Gastrocnemius medialis (tissue), 4 donors: ENCODE results near the gene KRTAP27-1. TPM values are rescaled to one million over a fixed set of nuclear protein-coding genes. Genes with fewer than 3 reads are reported as not detected.

ENCODE experiments used
- ATAC-seq, 2 donors: fragments of 150-250 bp; one replicate each; pipeline ENCODE4 v1.9.1; 2016
- DNase-seq, 2 donors: peaks; one replicate each; pipeline ENCODE4 v3.0.0-alpha.2; 2019
- H3K27ac ChIP-seq, 4 donors: fragments of 200-600 bp; sonication (generic); 1 replicate in 1 of 4; 2 replicates in 3 of 4; pipeline ENCODE4 v1.5.1; 2016 to 2018; ENCODE audit warnings: mild to moderate bottlenecking in 2 of 4, moderate library complexity in 1 of 4
- H3K27me3 ChIP-seq, 3 donors: fragments of 200-600 bp; sonication (generic) in 2 of 3; 1 replicate in 1 of 3; 2 replicates in 2 of 3; pipeline versions ENCODE4 v1.5.1 to v1.6.0; 2016 to 2019; ENCODE audit warnings: mild to moderate bottlenecking in 1 of 3, moderate library complexity in 1 of 3
- H3K36me3 ChIP-seq, 2 donors: fragments of 200-600 bp; sonication (generic) in 1 of 2; one replicate each; pipeline ENCODE4 v1.5.1; 2017 to 2018
- H3K4me1 ChIP-seq, 2 donors: fragments of 200-600 bp; sonication (generic) in 1 of 2; one replicate each; pipeline ENCODE4 v1.5.1; 2016 to 2017; ENCODE audit warnings: mild to moderate bottlenecking in 2 of 2
- H3K4me3 ChIP-seq, 4 donors: fragments of 200-600 bp; sonication (generic) in 3 of 4; 1 replicate in 1 of 4; 2 replicates in 3 of 4; pipeline ENCODE4 v1.5.1; 2016 to 2019; ENCODE audit warnings: mild to moderate bottlenecking in 2 of 4
- H3K9me3 ChIP-seq, 3 donors: fragments of 200-600 bp; sonication (generic) in 2 of 3; 1 replicate in 1 of 3; 2 replicates in 2 of 3; pipeline ENCODE4 v1.5.1; 2016 to 2019
- POLR2A ChIP-seq, 2 donors: fragments of 450-650 bp; IDR thresholded peaks; one replicate each; pipeline ENCODE4 v1.6.1; 2017; ENCODE audit warnings: antibody characterized with exemption in 2 of 2, mild to moderate bottlenecking in 2 of 2, moderate library complexity in 2 of 2
- in situ Hi-C, 4 donors: fragments of 200-750 bp; cut with MboI; loops; one replicate each; pipeline versions ENCODE4 v1.15.0 to v1.8.0; 2017; ENCODE audit warnings: low sequenced_read_pairs in 4 of 4
- intact Hi-C: fragments of 100-400 bp; cut with DNase I; formaldehyde crosslinking; loops from one replicate; pipeline ENCODE4 v1.15.1; 2023; ENCODE audit warnings: low total_unique reads
- total RNA-seq, 4 donors: library from RNA; depleted of rRNA; stranded (reverse); fragments of >200 nt; gene quantifications; one replicate each; pipeline versions ENCODE4 v1.1.0 to v1.2.3, GENCODE V29; 2016
- TF ChIP-seq, protein P1 (sequence below), 5 experiments: fragments of 450-650 bp in 3 of 5; fragments of 200-600 bp in 2 of 5; sonication (generic) in 2 of 5; IDR thresholded peaks in 4 of 5; conservative IDR thresholded peaks in 1 of 5; 1 replicate in 4 of 5; 2 replicates in 1 of 5; pipeline ENCODE4 v1.5.1; 2016 to 2019; ENCODE audit warnings: antibody characterized with exemption in 5 of 5, mild to moderate bottlenecking in 3 of 5, moderate library complexity in 3 of 5

KRTAP27-1 gene
- total RNA-seq, 4 donors from 2014 or later, result not detected

GRCh38 chr21:30345014-30345413, 7.5 kb upstream of the KRTAP27-1 start:
- H3K9me3 ChIP-seq, result no peaks in the 10 kb centered on the region
- ATAC-seq (no peak), DNase-seq (no peak)
- no peak overlapping the region for H3K4me3 ChIP-seq
- in situ Hi-C loops (loop anchor here in 2 of 4 donors (25.0 kb wide), 1 partner anchor 742 kb away; no protein-coding TSS in a partner anchor), intact Hi-C loops (loop anchor here (10.0 kb wide), 1 partner anchor 390 kb away; no protein-coding TSS in a partner anchor)
- no peak overlapping the region for H3K27ac ChIP-seq
- H3K27me3 ChIP-seq, result no peaks in the 10 kb centered on the region
- H3K4me1 ChIP-seq, result no peaks in the 10 kb centered on the region
- H3K36me3 ChIP-seq, result no peaks in the 10 kb centered on the region
- TF ChIP-seq POLR2A (IDR thresholded peaks at IDR 0.05), result no peak
- TF ChIP-seq, protein P1, sequence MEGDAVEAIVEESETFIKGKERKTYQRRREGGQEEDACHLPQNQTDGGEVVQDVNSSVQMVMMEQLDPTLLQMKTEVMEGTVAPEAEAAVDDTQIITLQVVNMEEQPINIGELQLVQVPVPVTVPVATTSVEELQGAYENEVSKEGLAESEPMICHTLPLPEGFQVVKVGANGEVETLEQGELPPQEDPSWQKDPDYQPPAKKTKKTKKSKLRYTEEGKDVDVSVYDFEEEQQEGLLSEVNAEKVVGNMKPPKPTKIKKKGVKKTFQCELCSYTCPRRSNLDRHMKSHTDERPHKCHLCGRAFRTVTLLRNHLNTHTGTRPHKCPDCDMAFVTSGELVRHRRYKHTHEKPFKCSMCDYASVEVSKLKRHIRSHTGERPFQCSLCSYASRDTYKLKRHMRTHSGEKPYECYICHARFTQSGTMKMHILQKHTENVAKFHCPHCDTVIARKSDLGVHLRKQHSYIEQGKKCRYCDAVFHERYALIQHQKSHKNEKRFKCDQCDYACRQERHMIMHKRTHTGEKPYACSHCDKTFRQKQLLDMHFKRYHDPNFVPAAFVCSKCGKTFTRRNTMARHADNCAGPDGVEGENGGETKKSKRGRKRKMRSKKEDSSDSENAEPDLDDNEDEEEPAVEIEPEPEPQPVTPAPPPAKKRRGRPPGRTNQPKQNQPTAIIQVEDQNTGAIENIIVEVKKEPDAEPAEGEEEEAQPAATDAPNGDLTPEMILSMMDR (IDR thresholded peaks at IDR 0.05 in 4 of 5, conservative IDR thresholded peaks at IDR 0.05 in 1 of 5), result no peak

DNA sequence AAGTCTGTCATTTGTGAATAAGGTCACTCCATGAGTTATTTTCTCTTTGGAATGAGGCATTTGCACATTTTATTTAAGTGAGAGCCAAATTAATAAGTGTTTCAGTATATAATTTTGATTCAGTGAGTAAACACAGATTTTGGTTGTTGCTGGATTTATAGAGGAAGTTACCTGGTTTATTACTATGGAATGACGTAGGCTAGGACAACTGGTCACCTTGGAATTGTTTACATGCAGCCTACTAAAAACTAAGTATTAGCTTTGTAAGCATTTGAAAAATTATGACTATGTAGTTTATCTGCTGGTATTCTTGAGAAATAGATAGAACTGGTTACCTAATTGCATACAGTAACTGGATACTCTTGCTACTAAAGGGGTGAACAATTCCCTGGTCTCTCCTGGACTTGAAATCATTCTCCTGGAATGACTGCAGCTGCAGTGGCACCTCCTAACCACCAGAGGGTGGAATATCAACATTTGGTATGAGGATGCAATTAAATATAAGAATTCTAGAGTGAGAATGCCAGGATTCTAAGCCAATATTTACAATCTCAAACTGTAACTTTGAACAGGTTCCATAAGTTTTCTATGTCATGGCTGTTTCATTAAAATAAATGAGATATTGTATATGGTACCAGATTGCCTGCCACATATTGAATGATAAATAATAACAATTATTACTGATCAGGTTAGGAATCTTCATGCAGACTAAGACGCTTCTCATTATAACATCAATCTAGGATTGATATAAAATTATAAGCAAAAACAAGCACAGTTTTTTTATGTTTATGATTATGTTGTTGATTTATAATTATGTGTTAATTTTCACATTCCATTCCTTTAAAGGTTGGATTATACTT, 3.5 kb upstream of the KRTAP27-1 start:
- Histone ChIP-seq H3K4me1 (no peaks in the 10 kb centered on the region), H3K36me3 (no peaks in the 10 kb centered on the region), H3K27ac (no peak overlapping the region), H3K4me3 (no peak overlapping the region), H3K9me3 (no peaks in the 10 kb centered on the region), H3K27me3 (no peaks in the 10 kb centered on the region)
- intact Hi-C loops, result loop anchor here (10.0 kb wide), 1 partner anchor 394 kb away; no protein-coding TSS in a partner anchor
- DNase-seq, result no peak
- no peak for TF ChIP-seq POLR2A (IDR thresholded peaks at IDR 0.05)
- TF ChIP-seq, protein P1 (IDR thresholded peaks at IDR 0.05 in 4 of 5, conservative IDR thresholded peaks at IDR 0.05 in 1 of 5), result peak in 4 of 5 experiments; percentile 33 to 50 (median 38)
- ATAC-seq, result no peak
- in situ Hi-C loops, result loop anchor here in 2 of 4 donors (25.0 kb wide), 1 partner anchor 746 kb away; no protein-coding TSS in a partner anchor

- Histone ChIP-seq H3K9me3 (no peaks in the 10 kb centered on the region), H3K36me3 (no peaks in the 10 kb centered on the region), H3K27ac (no peak overlapping the region), H3K4me3 (no peak overlapping the region), H3K27me3 (no peaks in the 10 kb centered on the region), H3K4me1 (no peaks in the 10 kb centered on the region)
- intact Hi-C loops, result no loop called here
- TF ChIP-seq, protein P1 (IDR thresholded peaks at IDR 0.05 in 4 of 5, conservative IDR thresholded peaks at IDR 0.05 in 1 of 5), result no peak
- no peak for TF ChIP-seq POLR2A (IDR thresholded peaks at IDR 0.05)
- in situ Hi-C loops, result loop anchor here in 2 of 4 donors (25.0 kb wide), 1 partner anchor 749 kb away; no protein-coding TSS in a partner anchor
- DNase-seq, result no peak
- ATAC-seq, result no peak
Measured at GRCh38 chr21:30338717-30339116, 1.2 kb upstream of the KRTAP27-1 start.

GRCh38 chr21:30337772-30338171, 278 bp upstream of the KRTAP27-1 start:
- Histone ChIP-seq H3K27me3 (no peaks in the 10 kb centered on the region), H3K4me3 (no peak overlapping the region), H3K36me3 (no peaks in the 10 kb centered on the region), H3K27ac (no peak overlapping the region), H3K9me3 (no peaks in the 10 kb centered on the region), H3K4me1 (no peaks in the 10 kb centered on the region)
- DNase-seq (no peak), ATAC-seq (no peak)
- in situ Hi-C loops, result loop anchor here in 2 of 4 donors (25.0 kb wide), 1 partner anchor 750 kb away; no protein-coding TSS in a partner anchor
- intact Hi-C loops, result no loop called here
- TF ChIP-seq, protein P1 (IDR thresholded peaks at IDR 0.05 in 4 of 5, conservative IDR thresholded peaks at IDR 0.05 in 1 of 5), result no peak
- no peak for TF ChIP-seq POLR2A (IDR thresholded peaks at IDR 0.05)
